Activated CD4-positive, alpha-beta memory T cell treated with anti-CD3 and anti-CD28 coated beads, Interleukin-2, amount 10 ng/mL, durations not matched to agents 7 days and 5 days (primary cell): ENCODE results near the gene DDX27. TPM values are rescaled to one million over a fixed set of nuclear protein-coding genes. Genes with fewer than 3 reads are reported as not detected.
A peak's percentile ranks its signal among the peaks of the same experiment; 100 is the strongest.

Source experiments
- CTCF ChIA-PET: fragments of 350-600 bp; sonication (Branson Sonifier 250); formaldehyde crosslinking; loops from one replicate; lab custom pipeline; 2021; ENCODE audit warnings: antibody characterized with exemption, inconsistent platforms; lab: Charles Lee
- POLR2A ChIA-PET: fragments of 350-600 bp; sonication (Branson Sonifier 250); formaldehyde crosslinking; loops from one replicate; lab custom pipeline; 2021; ENCODE audit warnings: antibody characterized with exemption; lab: Charles Lee
- DNase-seq: peaks from one replicate; pipeline ENCODE4 v3.0.0-alpha.2; 2020
- H3K27ac Mint-ChIP-seq: one replicate; pipeline ENCODE4 v1.8.0; 2021; ENCODE audit warnings: mild to moderate bottlenecking, mixed read lengths
- H3K27me3 Mint-ChIP-seq: one replicate; pipeline ENCODE4 v1.8.0; 2021; ENCODE audit warnings: mixed read lengths
- H3K36me3 Mint-ChIP-seq: one replicate; pipeline ENCODE4 v1.8.0; 2021; ENCODE audit warnings: low read depth, mixed read lengths
- H3K4me1 Mint-ChIP-seq: one replicate; pipeline ENCODE4 v1.8.0; 2021; ENCODE audit warnings: mixed read lengths
- H3K4me3 Mint-ChIP-seq: one replicate; pipeline ENCODE4 v1.8.0; 2021; ENCODE audit warnings: mild to moderate bottlenecking, mixed read lengths
- H3K9me3 Mint-ChIP-seq: one replicate; pipeline ENCODE4 v1.8.0; 2021; ENCODE audit warnings: mixed read lengths
- total RNA-seq, 2 experiments: library from RNA; stranded (reverse); gene quantifications; one replicate each; pipeline ENCODE4 v1.2.3, GENCODE V29; 2021

Gene DDX27
- total RNA-seq, 2 experiments from 2014 or later = 32.5 to 34.2 TPM

GRCh38 chr20:49287555-49288249 is 68.5 kb downstream of the DDX27 start:
- peaks cover 97% of the 10 kb centered on the region for H3K36me3 Mint-ChIP-seq
- peaks cover 69% of the 10 kb centered on the region for H3K4me1 Mint-ChIP-seq
- POLR2A ChIA-PET = interaction anchor here (0.7 to 2.5 kb wide), 16 partner anchors 8 to 35 kb away, joined by 3 to 19 read pairs (median 4); partner anchors contain the start of gene ZNFX1
- H3K4me3 Mint-ChIP-seq = no peak overlapping the region
- no peaks in the 10 kb centered on the region for H3K27me3 Mint-ChIP-seq
- DNase-seq = no peak
- H3K9me3 Mint-ChIP-seq = peaks cover 39% of the 10 kb centered on the region
- CTCF ChIA-PET = interaction anchor here (0.6 kb wide), 1 partner anchor 31 kb away, joined by 3 read pairs; no protein-coding TSS in a partner anchor
- H3K27ac Mint-ChIP-seq = peak overlapping the region; percentile 26

DNA sequence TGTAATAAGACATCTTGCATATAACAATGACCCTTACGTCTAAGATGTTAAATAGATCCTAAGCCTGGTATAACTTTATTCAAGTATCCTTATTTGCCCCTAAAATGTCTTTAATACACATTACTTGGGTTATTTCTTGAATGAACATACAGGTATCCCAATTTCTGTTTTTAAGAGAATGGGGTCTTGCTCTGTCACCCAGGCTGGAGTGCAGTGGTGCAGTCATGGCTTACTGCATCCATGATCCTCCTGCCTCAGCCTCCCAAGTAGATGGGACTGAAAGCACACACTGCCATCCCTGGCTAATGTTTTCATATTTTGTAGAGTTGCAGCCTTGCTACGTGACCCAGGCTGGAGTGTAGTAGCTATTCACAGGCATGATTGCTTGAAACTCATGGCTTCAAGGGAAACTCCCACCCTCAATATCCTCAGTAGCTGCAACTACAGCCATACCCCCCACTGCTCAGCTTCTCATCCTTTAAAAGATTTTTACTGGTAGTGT is 69.1 kb downstream of the DDX27 start:
- peaks cover 35% of the 10 kb centered on the region for H3K9me3 Mint-ChIP-seq
- no peak for DNase-seq
- H3K4me3 Mint-ChIP-seq = no peak overlapping the region
- POLR2A ChIA-PET = interaction anchor here (1.0 to 2.5 kb wide), 5 partner anchors 8 to 22 kb away, joined by 3 to 19 read pairs (median 4); partner anchors contain the start of gene ZNFX1
- H3K4me1 Mint-ChIP-seq = peaks cover 63% of the 10 kb centered on the region
- CTCF ChIA-PET = no interaction called here
- H3K27me3 Mint-ChIP-seq = no peaks in the 10 kb centered on the region
- peak overlapping the region; percentile 8 for H3K27ac Mint-ChIP-seq
- peaks cover 95% of the 10 kb centered on the region for H3K36me3 Mint-ChIP-seq

- H3K4me3 Mint-ChIP-seq = no peak overlapping the region
Observed at GRCh38 chr20:49288784-49289696, 69.8 kb downstream of the DDX27 start.

GRCh38 chr20:49290608-49291191 is 71.5 kb downstream of the DDX27 start:
- CTCF ChIA-PET = interaction anchor here (0.7 kb wide), 1 partner anchor 214 kb away, joined by 3 read pairs; no protein-coding TSS in a partner anchor
- POLR2A ChIA-PET = interaction anchor here (1.2 to 4.2 kb wide), 3 partner anchors 11 to 28 kb away, joined by 3 to 52 read pairs (median 6); partner anchors contain the start of gene ZNFX1

More at GRCh38 chr20:49288784-49289696, 69.8 kb downstream of the DDX27 start:
- POLR2A ChIA-PET = interaction anchor here (1.0 to 4.2 kb wide), 4 partner anchors 9 to 21 kb away, joined by 3 to 52 read pairs (median 12); partner anchors contain the start of gene ZNFX1
- no peak overlapping the region for H3K27ac Mint-ChIP-seq
- H3K4me1 Mint-ChIP-seq = peaks cover 55% of the 10 kb centered on the region
- H3K27me3 Mint-ChIP-seq = no peaks in the 10 kb centered on the region
- CTCF ChIA-PET = interaction anchor here (0.6 kb wide), 1 partner anchor 1821 kb away, joined by 3 read pairs; no protein-coding TSS in a partner anchor
- peaks cover 91% of the 10 kb centered on the region for H3K36me3 Mint-ChIP-seq
- no peak for DNase-seq
- H3K9me3 Mint-ChIP-seq = peaks cover 29% of the 10 kb centered on the region

DNA sequence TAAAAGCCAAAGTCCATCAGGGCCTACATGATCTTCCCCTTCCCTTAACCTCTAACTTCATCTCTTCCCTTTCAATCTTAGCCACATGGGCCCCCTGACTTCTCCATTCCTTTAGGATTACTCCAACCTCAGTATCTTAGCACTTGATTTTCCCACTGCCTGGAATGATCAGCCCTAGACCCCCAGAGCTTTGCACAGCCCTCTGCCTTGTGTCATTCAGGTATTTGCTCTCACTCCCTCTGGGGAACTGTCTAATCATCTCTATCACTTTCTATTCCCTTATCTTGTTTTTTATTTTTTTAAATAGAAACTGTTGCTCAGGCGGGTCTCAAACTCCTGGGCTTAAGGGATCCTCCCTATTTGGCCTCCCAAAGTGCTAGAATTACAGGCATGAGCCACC is 72.0 kb downstream of the DDX27 start:
- Mint-ChIP-seq H3K4me3 (no peak overlapping the region), H3K27me3 (no peaks in the 10 kb centered on the region), H3K9me3 (peaks cover 14% of the 10 kb centered on the region), H3K36me3 (peaks cover 80% of the 10 kb centered on the region), H3K27ac (peak overlapping the region; percentile 27), H3K4me1 (peaks cover 35% of the 10 kb centered on the region)
- CTCF ChIA-PET = no interaction called here
- no peak for DNase-seq
- POLR2A ChIA-PET = interaction anchor here (1.2 to 4.2 kb wide), 4 partner anchors 8 to 28 kb away, joined by 3 to 52 read pairs (median 10); partner anchors contain the start of gene ZNFX1

More at GRCh38 chr20:49290608-49291191, 71.5 kb downstream of the DDX27 start:
- H3K27me3 Mint-ChIP-seq = no peaks in the 10 kb centered on the region
- H3K4me1 Mint-ChIP-seq = peaks cover 40% of the 10 kb centered on the region
- peak overlapping the region; percentile 27 for H3K27ac Mint-ChIP-seq
- H3K36me3 Mint-ChIP-seq = peaks cover 85% of the 10 kb centered on the region
- DNase-seq = no peak
- peaks cover 19% of the 10 kb centered on the region for H3K9me3 Mint-ChIP-seq
- H3K4me3 Mint-ChIP-seq = no peak overlapping the region

- ChIA-PET POLR2A (interaction anchor here (0.8 to 4.2 kb wide), 6 partner anchors 9 to 27 kb away, joined by 3 to 52 read pairs (median 5); partner anchors contain the start of gene ZNFX1), CTCF (no interaction called here)
- peaks cover 6% of the 10 kb centered on the region for H3K9me3 Mint-ChIP-seq
Observed at GRCh38 chr20:49292010-49292409, 72.8 kb downstream of the DDX27 start.

GRCh38 chr20:49293122-49293521 is 73.9 kb downstream of the DDX27 start:
- no peak for DNase-seq
- ChIA-PET POLR2A (interaction anchor here (1.5 to 4.2 kb wide), 3 partner anchors 10 to 13 kb away, joined by 4 to 52 read pairs (median 13); partner anchors contain the start of gene ZNFX1), CTCF (interaction anchor here (1.0 kb wide), 1 partner anchor 10 kb away, joined by 3 read pairs; no protein-coding TSS in a partner anchor)
- H3K27ac Mint-ChIP-seq = no peak overlapping the region
- no peaks in the 10 kb centered on the region for H3K9me3 Mint-ChIP-seq
- no peaks in the 10 kb centered on the region for H3K27me3 Mint-ChIP-seq
- peaks cover 63% of the 10 kb centered on the region for H3K36me3 Mint-ChIP-seq
- H3K4me1 Mint-ChIP-seq = peaks cover 24% of the 10 kb centered on the region
- no peak overlapping the region for H3K4me3 Mint-ChIP-seq

More at GRCh38 chr20:49292010-49292409, 72.8 kb downstream of the DDX27 start:
- no peak for DNase-seq
- Mint-ChIP-seq H3K27me3 (no peaks in the 10 kb centered on the region), H3K4me3 (no peak overlapping the region), H3K36me3 (peaks cover 72% of the 10 kb centered on the region), H3K27ac (peak overlapping the region; percentile 14), H3K4me1 (peaks cover 27% of the 10 kb centered on the region)

Other genes with a start within 250 kb of the DDX27 start
- 10 to 100 TPM; 65.6 to 67.8 TPM for gene CSE1L, start 173.1 kb upstream of the DDX27 start, total RNA-seq
- gene STAU1, start 31.1 kb upstream of the DDX27 start, total RNA-seq = 10 to 100 TPM; 56.6 to 60.5 TPM
- gene ZNFX1, start 58.6 kb downstream of the DDX27 start, total RNA-seq = 10 to 100 TPM; 88.7 to 89.5 TPM